Suprapubic skin (tissue), 4 donors: Measurements from ENCODE around the gene RGS17. TPM values are rescaled to one million over a fixed set of nuclear protein-coding genes. Genes with fewer than 3 reads are reported as not detected.

Source experiments
- DNase-seq, 2 donors: peaks; one replicate each; pipeline ENCODE4 v3.0.0-alpha.2; 2019; ENCODE audit warnings: low spot score in 2 of 2
- H3K27ac ChIP-seq: fragments of 200-600 bp; sonication (generic); one replicate; pipeline ENCODE4 v1.5.1; 2019
- H3K27me3 ChIP-seq: fragments of 200-600 bp; sonication (generic); one replicate; pipeline ENCODE4 v1.5.1; 2019
- H3K36me3 ChIP-seq: fragments of 200-600 bp; sonication (generic); one replicate; pipeline ENCODE4 v1.5.1; 2019
- H3K4me1 ChIP-seq: fragments of 200-600 bp; sonication (generic); one replicate; pipeline ENCODE4 v1.5.1; 2019
- H3K4me3 ChIP-seq: fragments of 200-600 bp; sonication (generic); one replicate; pipeline ENCODE4 v1.5.1; 2019; ENCODE audit warnings: mild to moderate bottlenecking
- H3K9me3 ChIP-seq: fragments of 200-600 bp; sonication (generic); one replicate; pipeline ENCODE4 v1.5.1; 2019
- CTCF ChIP-seq, 2 donors: fragments of 200-600 bp in 1 of 2; fragments of 450-650 bp in 1 of 2; sonication (generic) in 1 of 2; IDR thresholded peaks; one replicate each; pipeline ENCODE4 v1.5.1; 2016 to 2019; ENCODE audit warnings: antibody characterized with exemption in 2 of 2, mild to moderate bottlenecking in 1 of 2, moderate library complexity in 1 of 2
- EP300 ChIP-seq: sonication (generic); formaldehyde crosslinking; IDR thresholded peaks from one replicate; pipeline ENCODE4 v1.6.1; 2017; ENCODE audit warnings: antibody characterized with exemption
- POLR2A ChIP-seq, 2 donors: fragments of 450-650 bp; IDR thresholded peaks; one replicate each; pipeline ENCODE4 v1.6.1; 2017; ENCODE audit warnings: antibody characterized with exemption in 2 of 2, mild to moderate bottlenecking in 2 of 2, moderate library complexity in 2 of 2
- POLR2AphosphoS5 ChIP-seq, 3 donors: sonication (generic); formaldehyde crosslinking; IDR thresholded peaks; one replicate each; pipeline ENCODE4 v1.6.1; 2017; ENCODE audit warnings: antibody characterized with exemption in 3 of 3
- WGBS: methylation state at CpG from one replicate; pipeline ENCODE4 v1.1.5; 2018; 5-methylcytosine and 5-hydroxymethylcytosine counted together
- total RNA-seq, 4 donors: library from RNA; depleted of rRNA; stranded (reverse); fragments of >200 nt; gene quantifications; one replicate each; pipeline ENCODE4 v1.1.0, GENCODE V29; 2016

Gene RGS17
- total RNA-seq, 4 donors from 2014 or later, result 0.08 to 1.8 (median 0.26) TPM

GRCh38 chr6:153101461-153101860 is 29.6 kb downstream of the RGS17 start:
- whole genome bisulfite sequencing, result 83% methylated on average over 5 of the region's 5 CpGs
- Histone ChIP-seq H3K27ac (no peak overlapping the region), H3K27me3 (no peaks in the 10 kb centered on the region), H3K4me3 (no peak overlapping the region), H3K4me1 (no peaks in the 10 kb centered on the region), H3K36me3 (no peaks in the 10 kb centered on the region), H3K9me3 (no peaks in the 10 kb centered on the region)
- DNase-seq, result no peak
- TF ChIP-seq POLR2A (IDR thresholded peaks at IDR 0.05) (no peak), CTCF (IDR thresholded peaks at IDR 0.05) (no peak), EP300 (no peak), POLR2AphosphoS5 (IDR thresholded peaks at IDR 0.05) (no peak)

GRCh38 chr6:153099636-153100035 is 31.4 kb downstream of the RGS17 start:
- no peak overlapping the region for H3K27ac ChIP-seq
- no peaks in the 10 kb centered on the region for H3K4me1 ChIP-seq
- no peaks in the 10 kb centered on the region for H3K27me3 ChIP-seq
- DNase-seq, result no peak
- no peaks in the 10 kb centered on the region for H3K9me3 ChIP-seq
- H3K4me3 ChIP-seq, result no peak overlapping the region
- no peaks in the 10 kb centered on the region for H3K36me3 ChIP-seq
- 86% methylated on average over 3 of the region's 3 CpGs for WGBS
- TF ChIP-seq POLR2AphosphoS5 (IDR thresholded peaks at IDR 0.05) (no peak), POLR2A (IDR thresholded peaks at IDR 0.05) (no peak), CTCF (IDR thresholded peaks at IDR 0.05) (no peak), EP300 (no peak)

- 22% methylated on average over 1 of the region's 1 CpG for WGBS
- Histone ChIP-seq H3K27me3 (no peaks in the 10 kb centered on the region), H3K9me3 (no peaks in the 10 kb centered on the region), H3K4me3 (no peak overlapping the region), H3K27ac (no peak overlapping the region), H3K4me1 (no peaks in the 10 kb centered on the region), H3K36me3 (no peaks in the 10 kb centered on the region)
- no peak for TF ChIP-seq EP300
- no peak for TF ChIP-seq POLR2AphosphoS5 (IDR thresholded peaks at IDR 0.05)
- no peak for TF ChIP-seq POLR2A (IDR thresholded peaks at IDR 0.05)
- no peak for TF ChIP-seq CTCF (IDR thresholded peaks at IDR 0.05)
- no peak for DNase-seq
Observed at GRCh38 chr6:153096792-153097191, 34.3 kb downstream of the RGS17 start.

GRCh38 chr6:153096031-153096430 is 35.1 kb downstream of the RGS17 start:
- Histone ChIP-seq H3K9me3 (no peaks in the 10 kb centered on the region), H3K4me1 (no peaks in the 10 kb centered on the region), H3K27ac (no peak overlapping the region), H3K27me3 (no peaks in the 10 kb centered on the region), H3K36me3 (no peaks in the 10 kb centered on the region), H3K4me3 (no peak overlapping the region)
- 49% methylated on average over 4 of the region's 4 CpGs for WGBS
- DNase-seq, result no peak
- TF ChIP-seq POLR2AphosphoS5 (IDR thresholded peaks at IDR 0.05) (no peak), EP300 (no peak), POLR2A (IDR thresholded peaks at IDR 0.05) (no peak), CTCF (IDR thresholded peaks at IDR 0.05) (no peak)

- H3K27ac ChIP-seq, result no peak overlapping the region
- WGBS, result 64% methylated on average over 9 of the region's 9 CpGs
Observed at GRCh38 chr6:153092082-153093013, 38.7 kb downstream of the RGS17 start.

More at GRCh38 chr6:153092082-153093013, 38.7 kb downstream of the RGS17 start:
- no peaks in the 10 kb centered on the region for H3K9me3 ChIP-seq
- DNase-seq, result no peak
- H3K4me1 ChIP-seq, result no peaks in the 10 kb centered on the region
- TF ChIP-seq CTCF (IDR thresholded peaks at IDR 0.05), result no peak
- no peak for TF ChIP-seq POLR2A (IDR thresholded peaks at IDR 0.05)
- TF ChIP-seq POLR2AphosphoS5 (IDR thresholded peaks at IDR 0.05), result no peak
- TF ChIP-seq EP300, result no peak
- no peaks in the 10 kb centered on the region for H3K27me3 ChIP-seq
- H3K36me3 ChIP-seq, result no peaks in the 10 kb centered on the region
- no peak overlapping the region for H3K4me3 ChIP-seq
